Measurements from ENCODE around the gene BPIFB1.

BPIFB1 gene

GRCh38 chr20:33313686-33314314 is 30.8 kb downstream of the BPIFB1 start:
- no peak for TF ChIP-seq CTCF (IDR thresholded peaks at IDR 0.05; ENCODE audit: low read depth, low read length, missing control alignments)
- no peak for DNase-seq
- Histone ChIP-seq H3K27ac (no peak overlapping the region), H3K27me3 (replicated peaks) (no peaks in the 10 kb centered on the region), H3K36me3 (replicated peaks) (no peaks in the 10 kb centered on the region), H3K4me3 (ENCODE audit: low read depth, low read length) (no peak overlapping the region)
- in situ Hi-C loops (cut with HindIII; ENCODE audit: low pct_ligation_motif_present, low sequenced_read_pairs) = no loop called here

- Histone ChIP-seq H3K36me3 (replicated peaks) (no peaks in the 10 kb centered on the region), H3K27me3 (replicated peaks) (no peaks in the 10 kb centered on the region), H3K4me3 (ENCODE audit: low read depth, low read length) (no peak overlapping the region), H3K27ac (no peak overlapping the region)
- no peak for TF ChIP-seq CTCF (IDR thresholded peaks at IDR 0.05; ENCODE audit: low read depth, low read length, missing control alignments)
- in situ Hi-C loops (cut with HindIII; ENCODE audit: low pct_ligation_motif_present, low sequenced_read_pairs) = no loop called here
- no peak for DNase-seq
Measured at GRCh38 chr20:33316343-33316742, 33.3 kb downstream of the BPIFB1 start.

GRCh38 chr20:33316958-33317357 is 33.9 kb downstream of the BPIFB1 start:
- no peak for DNase-seq
- Histone ChIP-seq H3K27ac (no peak overlapping the region), H3K27me3 (replicated peaks) (no peaks in the 10 kb centered on the region), H3K4me3 (ENCODE audit: low read depth, low read length) (no peak overlapping the region), H3K36me3 (replicated peaks) (no peaks in the 10 kb centered on the region)
- TF ChIP-seq CTCF (IDR thresholded peaks at IDR 0.05; ENCODE audit: low read depth, low read length, missing control alignments) = no peak
- in situ Hi-C loops (cut with HindIII; ENCODE audit: low pct_ligation_motif_present, low sequenced_read_pairs) = no loop called here

GRCh38 chr20:33317424-33318095 is 34.5 kb downstream of the BPIFB1 start:
- DNase-seq = no peak
- H3K27ac ChIP-seq = no peak overlapping the region
- no peaks in the 10 kb centered on the region for H3K36me3 ChIP-seq (replicated peaks)
- no peak overlapping the region for H3K4me3 ChIP-seq (ENCODE audit: low read depth, low read length)
- no peaks in the 10 kb centered on the region for H3K27me3 ChIP-seq (replicated peaks)
- in situ Hi-C loops (cut with HindIII; ENCODE audit: low pct_ligation_motif_present, low sequenced_read_pairs) = no loop called here
- no peak for TF ChIP-seq CTCF (IDR thresholded peaks at IDR 0.05; ENCODE audit: low read depth, low read length, missing control alignments)

GRCh38 chr20:33318096-33318429 is 35.0 kb downstream of the BPIFB1 start:
- in situ Hi-C loops (cut with HindIII; ENCODE audit: low pct_ligation_motif_present, low sequenced_read_pairs) = no loop called here
- H3K27ac ChIP-seq = no peak overlapping the region
- H3K27me3 ChIP-seq (replicated peaks) = no peaks in the 10 kb centered on the region
- H3K36me3 ChIP-seq (replicated peaks) = no peaks in the 10 kb centered on the region
- no peak for TF ChIP-seq CTCF (IDR thresholded peaks at IDR 0.05; ENCODE audit: low read depth, low read length, missing control alignments)
- DNase-seq = no peak
- no peak overlapping the region for H3K4me3 ChIP-seq (ENCODE audit: low read depth, low read length)

DNA sequence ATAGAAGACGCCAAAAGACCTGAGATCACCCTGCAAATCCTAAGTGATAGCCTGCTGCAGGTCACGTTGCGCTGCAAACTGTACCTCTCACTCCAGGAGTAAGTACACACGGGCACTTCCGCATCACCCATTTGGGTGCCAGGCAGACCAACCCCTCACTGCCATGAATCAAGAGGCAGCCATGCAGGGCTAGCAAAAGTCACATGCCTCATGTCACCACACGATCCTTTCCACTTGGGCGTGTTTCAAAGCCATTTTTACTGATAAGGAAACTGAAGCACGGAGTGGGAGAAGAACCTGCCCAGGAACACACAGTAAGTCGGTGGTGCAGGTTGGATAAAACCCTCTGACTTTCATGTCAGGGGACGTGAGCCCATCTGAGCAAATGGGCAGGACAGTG is 37.0 kb downstream of the BPIFB1 start:
- Histone ChIP-seq H3K36me3 (replicated peaks) (no peaks in the 10 kb centered on the region), H3K27me3 (replicated peaks) (no peaks in the 10 kb centered on the region), H3K4me3 (ENCODE audit: low read depth, low read length) (no peak overlapping the region), H3K27ac (no peak overlapping the region)
- TF ChIP-seq CTCF (IDR thresholded peaks at IDR 0.05; ENCODE audit: low read depth, low read length, missing control alignments) = no peak
- no peak for DNase-seq
- in situ Hi-C loops (cut with HindIII; ENCODE audit: low pct_ligation_motif_present, low sequenced_read_pairs) = no loop called here

Data from brain microvascular endothelial cell (primary cell).